GM12878 (cell line): ENCODE measurements around the gene SFXN4. TPM values are rescaled to one million over a fixed set of nuclear protein-coding genes. Genes with fewer than 3 reads are reported as not detected.

Experiments used
- ATAC-seq: fragments of 200-7000 bp; cut with Tn5 transposase; 3 replicates; pipeline ENCODE4 v1.9.1; 2020; ENCODE audit warnings: mild to moderate bottlenecking, moderate library complexity
- BruUV-seq: library from RNA; stranded (reverse); fragments of 400-500 nt; replicated peaks from 2 replicates; lab custom pipeline; 2021; lab: Mats Ljungman, UMichigan
- CTCF ChIA-PET: fragments of 300-600 bp; sonication (Branson Sonifier 250); formaldehyde crosslinking; extraction: SDS; loops from one replicate; lab custom pipeline; 2021; ENCODE audit warnings: inconsistent platforms; lab: Yijun Ruan, JAX
- POLR2A ChIA-PET: fragments of 350-600 bp; formaldehyde crosslinking; extraction: SDS; loops from one replicate; lab custom pipeline; 2021; ENCODE audit warnings: inconsistent platforms; lab: Charles Lee
- RAD21 ChIA-PET: fragments of 300-600 bp; sonication (Branson Sonifier 250); formaldehyde crosslinking; loops from one replicate; lab custom pipeline; 2023; ENCODE audit warnings: antibody characterized with exemption; ENCODE audit not compliant: unreplicated experiment; lab: Charles Lee
- SMC1A ChIA-PET: fragments of 300-600 bp; sonication (Branson Sonifier 250); formaldehyde crosslinking; loops from one replicate; lab custom pipeline; 2023; ENCODE audit not compliant: unreplicated experiment, uncharacterized antibody; lab: Charles Lee
- DNase-seq: peaks from one replicate; pipeline ENCODE4 v3.0.0-alpha.2; 2011; ENCODE audit warnings: low read depth, low spot score
- FAIRE-seq: peaks from 3 replicates; lab custom pipeline; 2011; peaks lifted over from hg19 to GRCh38; lab: Jason Lieb, UNC
- H2AFZ ChIP-seq: 2 replicates; pipeline ENCODE4 v1.6.0; 2011; ENCODE audit warnings: low read depth, low read length, control low read depth; ENCODE audit not compliant: control insufficient read depth
- H3K27ac ChIP-seq: 2 replicates; pipeline ENCODE4 v1.5.1; 2011; ENCODE audit warnings: control low read depth; ENCODE audit not compliant: control insufficient read depth, insufficient read depth
- H3K27me3 ChIP-seq, 2 experiments: replicated peaks in 1 of 2; 2 replicates each; pipeline versions ENCODE4 v1.6.0 to v1.6.1; 2011; ENCODE audit warnings: low read length in 1 of 2; ENCODE audit not compliant: control insufficient read depth in 2 of 2, insufficient read depth in 2 of 2
- H3K36me3 ChIP-seq, 2 experiments: 2 replicates each; pipeline ENCODE4 v1.5.1; 2011; ENCODE audit warnings: low read length in 1 of 2; ENCODE audit not compliant: control insufficient read depth in 2 of 2, insufficient read depth in 2 of 2
- H3K4me1 ChIP-seq: 2 replicates; pipeline ENCODE4 v1.6.1; 2011; ENCODE audit warnings: mild to moderate bottlenecking, low read length, moderate library complexity, mixed read lengths; ENCODE audit not compliant: control insufficient read depth, insufficient read depth
- H3K4me2 ChIP-seq: 2 replicates; pipeline ENCODE4 v1.6.0; 2011; ENCODE audit warnings: control low read depth; ENCODE audit not compliant: control insufficient read depth, insufficient read depth
- H3K4me3 ChIP-seq: fragments of 200-600 bp; sonication (generic); 2 replicates; pipeline ENCODE4 v1.5.1; 2016
- H3K79me2 ChIP-seq: 2 replicates; pipeline ENCODE4 v1.6.0; 2011; ENCODE audit warnings: low read length; ENCODE audit not compliant: control insufficient read depth, insufficient read depth
- H3K9ac ChIP-seq: 2 replicates; pipeline ENCODE4 v1.8.0; 2011; ENCODE audit warnings: low read length, control low read depth, mixed read lengths; ENCODE audit not compliant: control insufficient read depth, insufficient read depth
- H3K9me3 ChIP-seq: replicated peaks from 3 replicates; pipeline ENCODE4 v1.5.1; 2011; ENCODE audit warnings: mild to moderate bottlenecking, low read length; ENCODE audit not compliant: control insufficient read depth, insufficient read depth
- H4K20me1 ChIP-seq: 2 replicates; pipeline ENCODE4 v1.6.0; 2011; ENCODE audit not compliant: control insufficient read depth, insufficient read depth
- POLR2A ChIP-seq: IDR thresholded peaks from 2 replicates; pipeline ENCODE4 v1.6.1; 2011; ENCODE audit warnings: low read depth, mild to moderate bottlenecking, low read length
- WGBS: methylation state at CpG from one replicate; pipeline ENCODE4 v1.1.6; 2016; ENCODE audit warnings: low lambda C conversion rate; ENCODE audit not compliant: insufficient replicate concordance, insufficient coverage; ENCODE audit errors: missing lambda C conversion rate; 5-methylcytosine and 5-hydroxymethylcytosine counted together
- in situ Hi-C: fragments of 300-500 bp; cut with MboI; formaldehyde crosslinking; loops from 9 replicates; pipeline ENCODE4 v1.14.3; 2018; ENCODE audit warnings: mixed read lengths
- intact Hi-C: fragments of 100-400 bp; cut with micrococcal nuclease; formaldehyde crosslinking; loops from one replicate; pipeline ENCODE4 v1.14.2; 2022; ENCODE audit not compliant: unreplicated experiment
- polyA plus RNA-seq, 11 experiments: library from polyadenylated mRNA; depleted of rRNA in 4 of 11; unstranded in 6 of 11; stranded (reverse) in 5 of 11; fragments of >200 nt; fragmentation: Nextera tagmentation in 4 of 11; fragmentation: Illumina TruSeq in 1 of 11; extraction: Ambion mirVana in 4 of 11; extraction: Trizol in 1 of 11; gene quantifications; 1 replicate in 1 of 11; 2 replicates in 10 of 11; pipeline versions ENCODE4 v1.2.1 to v1.2.3, GENCODE V29; 2011 to 2016; ENCODE audit warnings: inconsistent platforms in 2 of 11, missing spikeins in 2 of 11, low read depth in 1 of 11
- total RNA-seq, 4 experiments: library from RNA; depleted of rRNA in 3 of 4; stranded (reverse); fragments of >200 nt in 3 of 4; fragmentation: Illumina TruSeq in 1 of 4; extraction: Trizol in 1 of 4; gene quantifications; 2 replicates each; pipeline versions ENCODE4 v1.2.1 to v1.2.3, GENCODE V29; 2013 to 2021
- TF ChIP-seq, protein P1 (sequence below): IDR thresholded peaks from 2 replicates; pipeline ENCODE4 v1.6.1; 2011; ENCODE audit warnings: borderline replicate concordance, low read depth, mild to moderate bottlenecking, moderate library complexity, mixed read lengths, low read length; ENCODE audit not compliant: insufficient read depth; ENCODE audit errors: extremely low read length
- TF ChIP-seq, protein P2 (sequence below): IDR thresholded peaks from 2 replicates; pipeline ENCODE4 v1.6.1; 2012; ENCODE audit warnings: low read depth, low read length, improper control_type of control experiment
- TF ChIP-seq, protein P3 (sequence below): fragments of 450-650 bp; IDR thresholded peaks from 2 replicates; pipeline ENCODE4 v1.6.1; 2016; ENCODE audit warnings: mild to moderate bottlenecking

The SFXN4 gene
- total and polyA plus RNA-seq, 10 of the 15 experiments (the other 5 are each of a cell fraction or from before 2014, with no cell fraction given), result 40.7 to 111 (median 48.8) TPM

DNA sequence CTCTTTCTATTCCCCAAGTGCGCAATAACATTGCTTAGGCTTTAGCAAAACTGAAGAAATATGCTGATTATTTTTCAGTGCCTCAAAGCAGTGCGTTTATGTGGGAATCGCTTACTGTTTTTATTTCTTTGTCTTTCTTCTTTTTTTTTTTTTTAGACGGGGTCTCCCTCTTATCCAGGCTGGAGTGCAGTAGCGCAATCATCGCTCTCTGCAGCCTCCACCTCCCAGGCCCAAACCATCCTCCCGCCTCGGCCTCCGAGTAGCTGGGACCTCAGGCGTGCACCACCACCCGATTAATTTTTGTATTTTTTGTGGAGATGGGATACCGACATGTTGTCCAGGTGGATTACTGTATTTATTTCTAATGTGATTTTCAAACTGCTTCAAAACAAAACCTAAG, 60.4 kb downstream of the SFXN4 start:
- Histone ChIP-seq H3K27me3 (no peaks in the 10 kb centered on the region), H3K9me3 (no peaks in the 10 kb centered on the region), H3K9ac (peak overlapping the region; percentile 78), H3K79me2 (peaks cover 6% of the 10 kb centered on the region), H3K4me2 (peak overlapping the region; percentile 90), H3K27ac (no peak overlapping the region), H4K20me1 (no peaks in the 10 kb centered on the region), H3K4me1 (peaks cover 5% of the 10 kb centered on the region), H3K36me3 (no peaks in the 10 kb centered on the region), H3K4me3 (peak overlapping the region; percentile 76), H2AFZ (no peak overlapping the region)
- in situ Hi-C loops (no loop called here), intact Hi-C loops (no loop called here)
- TF ChIP-seq, protein P1, sequence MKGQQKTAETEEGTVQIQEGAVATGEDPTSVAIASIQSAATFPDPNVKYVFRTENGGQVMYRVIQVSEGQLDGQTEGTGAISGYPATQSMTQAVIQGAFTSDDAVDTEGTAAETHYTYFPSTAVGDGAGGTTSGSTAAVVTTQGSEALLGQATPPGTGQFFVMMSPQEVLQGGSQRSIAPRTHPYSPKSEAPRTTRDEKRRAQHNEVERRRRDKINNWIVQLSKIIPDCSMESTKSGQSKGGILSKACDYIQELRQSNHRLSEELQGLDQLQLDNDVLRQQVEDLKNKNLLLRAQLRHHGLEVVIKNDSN, result no peak
- TF ChIP-seq, protein P2, sequence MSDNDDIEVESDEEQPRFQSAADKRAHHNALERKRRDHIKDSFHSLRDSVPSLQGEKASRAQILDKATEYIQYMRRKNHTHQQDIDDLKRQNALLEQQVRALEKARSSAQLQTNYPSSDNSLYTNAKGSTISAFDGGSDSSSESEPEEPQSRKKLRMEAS, result no peak
- TF ChIP-seq POLR2A, result no peak
- TF ChIP-seq, protein P3, sequence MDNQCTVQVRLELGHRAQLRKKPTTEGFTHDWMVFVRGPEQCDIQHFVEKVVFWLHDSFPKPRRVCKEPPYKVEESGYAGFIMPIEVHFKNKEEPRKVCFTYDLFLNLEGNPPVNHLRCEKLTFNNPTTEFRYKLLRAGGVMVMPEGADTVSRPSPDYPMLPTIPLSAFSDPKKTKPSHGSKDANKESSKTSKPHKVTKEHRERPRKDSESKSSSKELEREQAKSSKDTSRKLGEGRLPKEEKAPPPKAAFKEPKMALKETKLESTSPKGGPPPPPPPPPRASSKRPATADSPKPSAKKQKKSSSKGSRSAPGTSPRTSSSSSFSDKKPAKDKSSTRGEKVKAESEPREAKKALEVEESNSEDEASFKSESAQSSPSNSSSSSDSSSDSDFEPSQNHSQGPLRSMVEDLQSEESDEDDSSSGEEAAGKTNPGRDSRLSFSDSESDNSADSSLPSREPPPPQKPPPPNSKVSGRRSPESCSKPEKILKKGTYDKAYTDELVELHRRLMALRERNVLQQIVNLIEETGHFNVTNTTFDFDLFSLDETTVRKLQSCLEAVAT, result peak; percentile 82
- SMC1A ChIA-PET, result interaction anchor here (0.7 to 2.5 kb wide), 4 partner anchors 13 to 28 kb away, joined by 3 to 9 read pairs (median 6); no protein-coding TSS in a partner anchor
- CTCF ChIA-PET, result interaction anchor here (1.2 to 1.7 kb wide), 3 partner anchors 10 to 93 kb away, joined by 3 to 7 read pairs (median 6); no protein-coding TSS in a partner anchor
- POLR2A ChIA-PET, result interaction anchor here (0.6 to 1.2 kb wide), 5 partner anchors 10 to 197 kb away, joined by 3 to 6 read pairs (median 4); no protein-coding TSS in a partner anchor
- ATAC-seq (no peak), FAIRE-seq (no peak), DNase-seq (no peak)
- BruUV-seq, result TSS peak; percentile 76
- 81% methylated on average over 9 of the region's 12 CpGs for WGBS
- RAD21 ChIA-PET, result interaction anchor here (0.7 to 1.9 kb wide), 6 partner anchors 15 to 94 kb away, joined by 3 to 8 read pairs (median 3); no protein-coding TSS in a partner anchor
